ENCODE measurements around the gene TUBB.

GRCh38 chr6:30752157-30752927 is 32.2 kb downstream of the TUBB start:
- TF ChIP-seq, protein P1, sequence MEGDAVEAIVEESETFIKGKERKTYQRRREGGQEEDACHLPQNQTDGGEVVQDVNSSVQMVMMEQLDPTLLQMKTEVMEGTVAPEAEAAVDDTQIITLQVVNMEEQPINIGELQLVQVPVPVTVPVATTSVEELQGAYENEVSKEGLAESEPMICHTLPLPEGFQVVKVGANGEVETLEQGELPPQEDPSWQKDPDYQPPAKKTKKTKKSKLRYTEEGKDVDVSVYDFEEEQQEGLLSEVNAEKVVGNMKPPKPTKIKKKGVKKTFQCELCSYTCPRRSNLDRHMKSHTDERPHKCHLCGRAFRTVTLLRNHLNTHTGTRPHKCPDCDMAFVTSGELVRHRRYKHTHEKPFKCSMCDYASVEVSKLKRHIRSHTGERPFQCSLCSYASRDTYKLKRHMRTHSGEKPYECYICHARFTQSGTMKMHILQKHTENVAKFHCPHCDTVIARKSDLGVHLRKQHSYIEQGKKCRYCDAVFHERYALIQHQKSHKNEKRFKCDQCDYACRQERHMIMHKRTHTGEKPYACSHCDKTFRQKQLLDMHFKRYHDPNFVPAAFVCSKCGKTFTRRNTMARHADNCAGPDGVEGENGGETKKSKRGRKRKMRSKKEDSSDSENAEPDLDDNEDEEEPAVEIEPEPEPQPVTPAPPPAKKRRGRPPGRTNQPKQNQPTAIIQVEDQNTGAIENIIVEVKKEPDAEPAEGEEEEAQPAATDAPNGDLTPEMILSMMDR (IDR thresholded peaks at IDR 0.05) = no peak
- peak in 2 of 3 donors; percentile 18 to 45 for TF ChIP-seq POLR2A (IDR thresholded peaks at IDR 0.05)

All from body of pancreas (tissue), 4 donors.